NB4 (cell line): Measurements from ENCODE around the gene TRIO.

Experiments used
- CTCF ChIP-seq: IDR thresholded peaks from one replicate; pipeline ENCODE4 v1.5.1; 2012; ENCODE audit warnings: low read depth, low read length
- MAX ChIP-seq: IDR thresholded peaks from 2 replicates; pipeline ENCODE4 v1.6.1; 2011; ENCODE audit warnings: low read depth, low read length
- POLR2A ChIP-seq: IDR thresholded peaks from 2 replicates; pipeline ENCODE4 v1.6.1; 2011; ENCODE audit warnings: mild to moderate bottlenecking; ENCODE audit not compliant: insufficient read length; ENCODE audit errors: extremely low read depth

- TF ChIP-seq CTCF: no peak
- TF ChIP-seq POLR2A: no peak
- no peak for TF ChIP-seq MAX
These were observed 180.3 kb downstream of the TRIO start for GRCh38 chr5:14323466-14323865.
